ENCODE data around the gene PTBP3.

DNA sequence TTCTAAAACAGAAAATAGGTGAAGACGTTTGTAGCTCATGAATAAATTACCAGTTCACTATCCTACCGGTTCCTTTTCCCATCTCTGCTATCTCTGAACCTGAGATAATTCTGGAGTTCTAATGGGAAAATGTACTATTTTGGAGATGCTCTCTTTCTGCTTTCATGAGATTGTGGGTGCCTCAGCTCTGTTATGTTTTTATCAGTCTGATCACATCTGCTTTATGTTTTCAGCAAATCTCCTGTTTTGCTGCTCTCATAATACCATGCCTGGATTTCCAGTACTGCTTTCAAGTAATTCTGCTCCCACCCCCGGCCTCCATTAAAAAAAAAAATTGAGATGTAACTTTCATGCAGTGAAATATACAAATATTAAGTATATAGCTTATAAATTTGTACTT is 149.2 kb downstream of the PTBP3 start:
- TF ChIP-seq, protein P1, sequence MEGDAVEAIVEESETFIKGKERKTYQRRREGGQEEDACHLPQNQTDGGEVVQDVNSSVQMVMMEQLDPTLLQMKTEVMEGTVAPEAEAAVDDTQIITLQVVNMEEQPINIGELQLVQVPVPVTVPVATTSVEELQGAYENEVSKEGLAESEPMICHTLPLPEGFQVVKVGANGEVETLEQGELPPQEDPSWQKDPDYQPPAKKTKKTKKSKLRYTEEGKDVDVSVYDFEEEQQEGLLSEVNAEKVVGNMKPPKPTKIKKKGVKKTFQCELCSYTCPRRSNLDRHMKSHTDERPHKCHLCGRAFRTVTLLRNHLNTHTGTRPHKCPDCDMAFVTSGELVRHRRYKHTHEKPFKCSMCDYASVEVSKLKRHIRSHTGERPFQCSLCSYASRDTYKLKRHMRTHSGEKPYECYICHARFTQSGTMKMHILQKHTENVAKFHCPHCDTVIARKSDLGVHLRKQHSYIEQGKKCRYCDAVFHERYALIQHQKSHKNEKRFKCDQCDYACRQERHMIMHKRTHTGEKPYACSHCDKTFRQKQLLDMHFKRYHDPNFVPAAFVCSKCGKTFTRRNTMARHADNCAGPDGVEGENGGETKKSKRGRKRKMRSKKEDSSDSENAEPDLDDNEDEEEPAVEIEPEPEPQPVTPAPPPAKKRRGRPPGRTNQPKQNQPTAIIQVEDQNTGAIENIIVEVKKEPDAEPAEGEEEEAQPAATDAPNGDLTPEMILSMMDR (conservative IDR thresholded peaks at IDR 0.05 in 1 of 2, IDR thresholded peaks at IDR 0.05 in 1 of 2; ENCODE audit: extremely low read depth in 1 of 2, insufficient read depth in 1 of 2, low read depth in 1 of 2, low read length in 2 of 2), result no peak
- no peak for TF ChIP-seq EZH2 (IDR thresholded peaks at IDR 0.05; ENCODE audit: borderline replicate concordance, low read length)

Data from mammary epithelial cell (primary cell).